ENCODE measurements around the gene ME3.

- TF ChIP-seq CTCF (IDR thresholded peaks at IDR 0.05) (no peak), POLR2A (IDR thresholded peaks at IDR 0.05) (no peak)
Measured at GRCh38 chr11:86511086-86511551, 161.3 kb downstream of the ME3 start.
